NCI-H82 treated with DMSO at 0.1 percent for 48 hours (cell line): ENCODE data around the gene PCDH17.

Source experiments
- DNase-seq: peaks from one replicate; lab custom pipeline; 2025; ENCODE audit not compliant: unreplicated experiment; lab: John Stamatoyannopoulos, UW

PCDH17 gene

GRCh38 chr13:57724486-57725272, 93.1 kb downstream of the PCDH17 start:
- no peak for DNase-seq

GRCh38 chr13:57725480-57725879, 93.9 kb downstream of the PCDH17 start:
- DNase-seq: no peak

GRCh38 chr13:57726981-57727380, 95.4 kb downstream of the PCDH17 start:
- no peak for DNase-seq

- no peak for DNase-seq
These were observed 102.8 kb downstream of the PCDH17 start for GRCh38 chr13:57734306-57734705.

- DNase-seq: no peak
These were observed 107.5 kb downstream of the PCDH17 start for GRCh38 chr13:57739089-57739488.

GRCh38 chr13:57739543-57740190, 108.1 kb downstream of the PCDH17 start:
- no peak for DNase-seq

- no peak for DNase-seq
These were observed 109.2 kb downstream of the PCDH17 start for GRCh38 chr13:57740719-57741118.

GRCh38 chr13:57748096-57748495, 116.6 kb downstream of the PCDH17 start:
- no peak for DNase-seq

GRCh38 chr13:57760951-57761350, 129.4 kb downstream of the PCDH17 start:
- DNase-seq: no peak

- no peak for DNase-seq
These were observed 132.1 kb downstream of the PCDH17 start for GRCh38 chr13:57763689-57764088.
